Endothelial cell (in vitro differentiated cells): Measurements from ENCODE around the gene PTPRK. TPM values are rescaled to one million over a fixed set of nuclear protein-coding genes. Genes with fewer than 3 reads are reported as not detected.

ENCODE experiments used
- DNase-seq: peaks from one replicate; pipeline ENCODE4 v3.0.0; 2021; ENCODE audit warnings: low spot score
- H3K27ac Mint-ChIP-seq: one replicate; pipeline ENCODE4 v1.8.0; 2021; ENCODE audit warnings: mixed read lengths, inconsistent platforms; ENCODE audit not compliant: unreplicated experiment
- H3K27me3 Mint-ChIP-seq: one replicate; pipeline ENCODE4 v1.8.0; 2021; ENCODE audit warnings: mild to moderate bottlenecking, moderate library complexity, mixed read lengths, inconsistent platforms; ENCODE audit not compliant: unreplicated experiment
- H3K36me3 Mint-ChIP-seq: one replicate; pipeline ENCODE4 v1.8.0; 2021; ENCODE audit warnings: mild to moderate bottlenecking, low read depth, mixed read lengths, inconsistent platforms; ENCODE audit not compliant: unreplicated experiment
- H3K4me1 Mint-ChIP-seq: one replicate; pipeline ENCODE4 v1.8.0; 2021; ENCODE audit warnings: mild to moderate bottlenecking, mixed read lengths, inconsistent platforms; ENCODE audit not compliant: unreplicated experiment
- H3K4me3 Mint-ChIP-seq: one replicate; pipeline ENCODE4 v1.8.0; 2021; ENCODE audit warnings: mild to moderate bottlenecking, mixed read lengths, inconsistent platforms; ENCODE audit not compliant: unreplicated experiment
- H3K9me3 Mint-ChIP-seq: one replicate; pipeline ENCODE4 v1.8.0; 2021; ENCODE audit warnings: mixed read lengths, inconsistent platforms; ENCODE audit not compliant: unreplicated experiment
- CTCF ChIP-seq: fragments of 200-600 bp; sonication (generic); IDR thresholded peaks from one replicate; pipeline ENCODE4 v1.5.0; 2021; ENCODE audit warnings: antibody characterized with exemption; ENCODE audit not compliant: unreplicated experiment
- total RNA-seq: library from RNA; stranded (reverse); fragmentation: NEBNext Ultra II Directional; extraction: Animal tissue kit (Norgen Biotek cat#: 25700); gene quantifications from one replicate; pipeline ENCODE4 v1.2.1, GENCODE V29; 2021; ENCODE audit not compliant: unreplicated experiment

Gene PTPRK
- total RNA-seq, 1 donor from 2014 or later, result 47.3 TPM

- Mint-ChIP-seq H3K27ac (no peak overlapping the region), H3K27me3 (no peaks in the 10 kb centered on the region), H3K36me3 (no peaks in the 10 kb centered on the region), H3K9me3 (no peaks in the 10 kb centered on the region), H3K4me1 (no peaks in the 10 kb centered on the region), H3K4me3 (no peak overlapping the region)
- DNase-seq, result no peak
- TF ChIP-seq CTCF, result no peak
Observed at GRCh38 chr6:128557081-128557480, 36.7 kb upstream of the PTPRK start.

GRCh38 chr6:128554302-128554701 is 33.9 kb upstream of the PTPRK start:
- H3K4me3 Mint-ChIP-seq, result no peak overlapping the region
- no peaks in the 10 kb centered on the region for H3K36me3 Mint-ChIP-seq
- no peak for TF ChIP-seq CTCF
- H3K4me1 Mint-ChIP-seq, result no peaks in the 10 kb centered on the region
- no peak overlapping the region for H3K27ac Mint-ChIP-seq
- H3K9me3 Mint-ChIP-seq, result no peaks in the 10 kb centered on the region
- no peak for DNase-seq
- H3K27me3 Mint-ChIP-seq, result no peaks in the 10 kb centered on the region

- H3K4me3 Mint-ChIP-seq, result no peak overlapping the region
Observed at GRCh38 chr6:128541261-128541660, 20.9 kb upstream of the PTPRK start.

GRCh38 chr6:128538763-128539162 is 18.4 kb upstream of the PTPRK start:
- H3K27ac Mint-ChIP-seq, result no peak overlapping the region
- H3K36me3 Mint-ChIP-seq, result no peaks in the 10 kb centered on the region
- H3K4me1 Mint-ChIP-seq, result peaks cover 2% of the 10 kb centered on the region
- no peaks in the 10 kb centered on the region for H3K27me3 Mint-ChIP-seq
- no peak for TF ChIP-seq CTCF
- no peaks in the 10 kb centered on the region for H3K9me3 Mint-ChIP-seq
- H3K4me3 Mint-ChIP-seq, result no peak overlapping the region
- DNase-seq, result no peak

More at GRCh38 chr6:128541261-128541660, 20.9 kb upstream of the PTPRK start:
- Mint-ChIP-seq H3K4me1 (peaks cover 2% of the 10 kb centered on the region), H3K36me3 (no peaks in the 10 kb centered on the region), H3K9me3 (no peaks in the 10 kb centered on the region), H3K27ac (no peak overlapping the region), H3K27me3 (no peaks in the 10 kb centered on the region)
- no peak for TF ChIP-seq CTCF
- no peak for DNase-seq

- Mint-ChIP-seq H3K27me3 (no peaks in the 10 kb centered on the region), H3K4me1 (no peaks in the 10 kb centered on the region), H3K36me3 (no peaks in the 10 kb centered on the region), H3K27ac (no peak overlapping the region), H3K4me3 (no peak overlapping the region), H3K9me3 (no peaks in the 10 kb centered on the region)
- no peak for TF ChIP-seq CTCF
- no peak for DNase-seq
Observed at GRCh38 chr6:128532827-128533226, 12.4 kb upstream of the PTPRK start.
